Fibroblast of peridontal ligament (primary cell): Measurements from ENCODE around the gene TRAF2.

Experiments used
- DNase-seq: peaks from one replicate; pipeline ENCODE4 v3.0.0-alpha.2; 2010; ENCODE audit errors: extremely low read depth

TRAF2 gene

GRCh38 chr9:136962163-136962562, 75.8 kb downstream of the TRAF2 start:
- DNase-seq: no peak

DNA sequence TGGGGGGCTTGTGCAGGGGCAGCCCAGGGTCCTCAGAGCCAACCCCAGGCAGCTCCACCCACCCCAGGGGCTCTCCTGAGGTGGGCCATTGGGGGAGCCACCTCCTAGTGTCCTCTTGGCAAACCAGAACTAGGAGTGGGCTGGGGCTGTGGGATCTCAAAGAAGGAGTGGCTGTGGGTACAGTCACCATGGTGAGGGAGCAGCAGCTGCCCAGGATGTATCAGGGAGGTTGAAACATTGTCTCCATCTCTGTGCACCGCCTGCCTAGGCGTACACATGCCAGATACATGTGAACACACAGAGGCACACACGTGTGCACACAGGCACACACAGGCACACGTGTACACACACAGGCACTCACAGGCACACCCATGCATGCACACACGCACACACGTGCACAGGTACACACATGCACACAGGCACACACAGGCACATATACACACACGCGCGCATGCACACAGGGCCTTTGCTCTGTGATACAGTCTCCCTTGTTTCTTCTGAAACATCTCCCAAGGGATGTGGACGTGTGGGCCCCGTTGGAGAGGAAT, 76.5 kb downstream of the TRAF2 start:
- DNase-seq: no peak

DNA sequence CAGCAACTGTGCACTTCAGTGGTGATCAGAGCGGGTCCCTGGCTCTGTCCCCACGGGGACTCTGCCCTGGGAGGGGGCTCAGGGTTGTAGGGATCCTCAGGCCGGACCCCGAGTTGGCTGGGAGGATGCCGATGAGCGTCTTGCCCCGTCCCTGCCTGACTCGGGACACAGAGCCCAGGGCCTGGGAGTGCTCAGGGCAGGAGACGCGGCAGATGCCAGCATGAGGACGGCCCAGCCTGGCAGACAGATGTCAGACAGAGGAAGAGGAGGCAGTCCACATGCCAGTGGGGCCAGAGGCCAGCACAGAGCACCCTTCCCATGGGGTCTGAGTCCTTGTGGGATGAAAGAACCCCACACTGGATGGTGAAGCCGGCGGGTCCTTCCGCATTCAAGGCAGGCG, 77.0 kb downstream of the TRAF2 start:
- DNase-seq: no peak

DNA sequence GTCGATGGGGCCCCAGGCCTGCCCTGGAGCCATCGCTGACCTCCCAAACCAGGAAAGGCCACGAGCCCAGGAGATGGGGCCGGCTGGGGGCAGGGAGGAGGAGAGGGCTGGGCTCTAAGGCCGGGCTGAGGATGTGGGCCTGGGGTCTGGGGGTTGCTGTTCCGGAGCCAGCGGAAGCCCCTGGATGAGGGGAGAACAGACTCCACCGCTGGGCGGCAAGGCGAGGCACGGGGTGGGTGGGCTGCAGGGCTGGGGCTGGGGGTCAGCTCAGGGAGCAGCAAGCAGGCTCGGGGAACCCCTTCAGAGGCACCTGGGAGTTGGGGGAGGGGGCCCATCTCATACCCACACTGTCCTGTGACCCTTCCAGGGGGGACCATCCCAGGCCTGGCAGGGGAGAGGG, 77.4 kb downstream of the TRAF2 start:
- DNase-seq: no peak

GRCh38 chr9:136964171-136964689, 77.9 kb downstream of the TRAF2 start:
- DNase-seq: no peak

DNA sequence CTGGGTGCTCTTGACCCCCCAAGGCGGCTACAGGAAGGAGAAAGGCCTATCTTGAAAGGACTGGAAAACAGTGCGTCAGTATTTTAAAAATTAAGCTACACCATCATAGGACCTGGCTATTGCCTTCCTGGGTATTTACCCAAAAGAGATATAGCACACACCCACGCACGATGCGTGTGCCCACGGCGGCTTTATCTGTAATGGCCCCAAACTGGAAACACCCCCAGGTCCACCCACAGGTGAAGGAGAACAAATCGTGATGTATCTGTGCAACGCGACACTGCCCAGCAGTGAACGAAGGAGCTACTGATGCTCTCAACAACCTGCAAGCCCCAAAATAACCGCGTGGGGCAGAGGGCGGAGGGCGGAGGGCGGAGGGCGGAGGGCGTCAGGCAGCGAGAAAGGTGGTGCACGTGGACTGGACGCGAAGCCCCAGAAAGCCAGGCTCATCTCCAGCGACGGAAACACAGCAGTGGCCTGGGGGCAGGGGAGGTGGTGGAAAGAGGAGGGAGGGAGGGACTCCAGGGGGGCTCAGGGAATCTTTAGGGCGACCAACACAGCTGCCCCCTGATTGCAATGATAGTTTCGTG, 78.6 kb downstream of the TRAF2 start:
- DNase-seq: no peak

GRCh38 chr9:136965771-136966484, 79.6 kb downstream of the TRAF2 start:
- DNase-seq: no peak

DNA sequence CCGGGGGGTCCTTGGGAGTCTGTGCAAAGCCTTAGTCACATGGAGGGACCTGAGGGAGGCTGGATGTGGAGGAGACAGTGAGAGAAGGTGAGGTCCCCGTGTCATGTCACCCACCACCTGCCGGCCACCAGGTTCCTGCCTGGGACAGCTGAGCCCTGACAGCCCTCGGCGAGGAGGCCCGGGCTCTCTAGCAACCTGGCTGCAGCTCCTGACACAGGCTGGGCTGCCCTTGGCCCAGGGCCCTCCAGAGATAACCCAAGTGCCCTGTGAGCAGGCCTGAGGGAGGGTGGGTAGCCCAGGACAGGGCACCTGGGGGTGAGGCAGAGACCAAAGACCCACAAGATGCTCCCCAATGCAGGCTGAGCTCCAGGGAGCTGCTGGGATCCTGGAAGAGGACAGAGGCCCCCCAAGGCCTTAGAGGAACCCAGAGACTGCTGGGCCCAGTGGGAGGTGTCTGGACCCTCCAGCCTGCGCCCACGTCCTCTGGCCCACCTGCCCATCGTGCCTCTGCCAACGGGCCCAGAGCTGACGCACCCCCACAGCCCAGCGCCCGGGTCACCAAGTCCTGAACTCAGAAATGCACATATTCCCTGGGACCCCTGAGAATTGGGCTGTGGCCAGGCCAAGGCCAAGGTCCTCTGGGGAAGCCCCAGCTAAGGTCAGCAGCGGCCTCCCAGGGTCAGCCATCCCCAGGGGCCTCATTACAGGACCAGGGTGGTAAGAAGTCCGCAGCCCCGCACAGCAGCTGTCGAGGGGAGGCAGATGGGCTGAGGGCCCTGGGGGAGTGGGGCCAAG, 82.2 kb downstream of the TRAF2 start:
- no peak for DNase-seq

GRCh38 chr9:136969150-136969549, 82.8 kb downstream of the TRAF2 start:
- no peak for DNase-seq

- no peak for DNase-seq
Measured at GRCh38 chr9:136969774-136970173, 83.5 kb downstream of the TRAF2 start.

GRCh38 chr9:136970361-136970760, 84.0 kb downstream of the TRAF2 start:
- DNase-seq: no peak

- no peak for DNase-seq
Measured at GRCh38 chr9:136971746-136972145, 85.4 kb downstream of the TRAF2 start.

DNA sequence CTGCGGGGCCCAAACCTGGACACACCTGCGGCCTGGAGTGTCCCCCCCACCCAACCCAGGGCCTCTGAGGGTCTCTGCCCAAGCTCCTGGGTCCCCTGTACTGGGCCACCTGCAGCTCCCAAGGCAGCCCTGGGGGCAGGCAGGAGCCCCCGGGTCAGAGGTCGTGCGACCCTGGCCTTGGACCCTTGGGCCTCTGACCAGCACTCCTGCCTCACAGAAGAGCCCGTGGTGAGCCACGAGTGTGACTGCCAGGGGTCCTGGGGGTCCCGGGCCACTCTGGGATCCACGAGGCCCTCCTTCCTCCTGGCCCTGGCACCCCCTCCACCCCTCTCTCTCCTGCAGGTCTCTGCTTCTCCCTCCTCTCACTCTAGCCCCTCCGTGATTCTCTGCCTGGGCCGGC, 86.0 kb downstream of the TRAF2 start:
- no peak for DNase-seq

DNA sequence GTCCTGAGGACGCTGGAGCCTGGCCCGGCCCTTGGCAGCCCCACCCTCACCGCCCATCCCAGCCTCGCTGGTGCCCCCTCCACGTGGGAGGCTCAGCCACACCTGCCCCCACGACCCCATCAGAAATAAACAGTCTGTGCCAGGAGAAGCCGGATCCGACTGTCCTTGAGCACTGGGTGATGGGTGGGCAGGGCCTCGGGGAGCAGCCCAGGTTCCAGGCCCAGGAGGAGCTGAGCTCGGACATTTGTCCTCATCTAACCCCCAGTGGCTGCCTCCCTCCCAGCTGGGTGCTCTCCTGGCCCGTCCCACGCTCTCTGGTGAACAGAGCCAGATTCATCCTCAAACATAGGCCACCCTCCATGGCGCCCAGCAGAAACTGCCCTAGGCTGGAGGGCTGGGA, 86.4 kb downstream of the TRAF2 start:
- DNase-seq: no peak

- no peak for DNase-seq
Measured at GRCh38 chr9:136973618-136974617, 87.6 kb downstream of the TRAF2 start.

- no peak for DNase-seq
Measured at GRCh38 chr9:136974817-136975535, 88.7 kb downstream of the TRAF2 start.

DNA sequence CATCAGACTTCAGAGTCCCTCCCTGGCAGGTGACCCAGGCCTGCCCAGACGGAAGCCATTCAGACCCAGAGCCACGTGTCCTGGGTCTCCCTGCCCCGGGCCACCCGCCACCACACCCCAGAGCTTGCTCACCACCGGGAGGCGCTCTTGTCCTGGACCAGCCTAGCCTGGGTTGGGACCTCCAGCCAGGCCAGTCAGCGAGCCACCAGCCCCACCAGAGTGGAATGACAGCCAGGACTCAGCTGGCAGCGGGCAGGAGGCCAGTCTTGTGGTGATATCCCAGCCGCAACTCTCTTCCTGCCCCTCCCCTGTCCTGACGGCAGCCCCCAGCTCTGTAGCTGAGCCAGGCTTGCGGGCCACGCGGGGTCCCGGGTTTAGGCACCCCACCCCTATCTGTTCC, 89.3 kb downstream of the TRAF2 start:
- DNase-seq: no peak
